ENCODE measurements around the gene RNF38.
"Not testable (repeated sequence)": the region's sequence is repeated elsewhere in the genome, so short reads cannot be mapped to it uniquely, and the experiment has no call there.

RNF38 gene

GRCh38 chr9:36337865-36338264 is 62.2 kb downstream of the RNF38 start:
- Histone ChIP-seq H3K27me3 (ENCODE audit: control insufficient read depth in 1 of 2, insufficient read depth in 2 of 2, low read length in 2 of 2) (no peaks in the 10 kb centered on the region), H3K4me1 (ENCODE audit: control insufficient read depth in 1 of 2, insufficient read depth in 2 of 2, low read length in 2 of 2) (no peaks in the 10 kb centered on the region), H3K9me3 (ENCODE audit: control insufficient read depth in 1 of 2, low read length in 2 of 2) (no peaks in the 10 kb centered on the region), H3K36me3 (ENCODE audit: control insufficient read depth in 1 of 2, insufficient read depth in 2 of 2, low read length in 2 of 2) (peaks cover 30 to 68% of the 10 kb centered on the region in 2 donors), H3K27ac (ENCODE audit: low read depth, low read length) (no peak overlapping the region), H3K4me3 (ENCODE audit: low read depth in 1 of 2, low read length in 2 of 2) (no peak overlapping the region), H3K9ac (ENCODE audit: low read depth in 1 of 2, low read length in 2 of 2) (no peak overlapping the region)

- H3K27me3 ChIP-seq (ENCODE audit: control insufficient read depth in 1 of 2, insufficient read depth in 2 of 2, low read length in 2 of 2) = no peaks in the 10 kb centered on the region
- no peaks in the 10 kb centered on the region for H3K9me3 ChIP-seq (ENCODE audit: control insufficient read depth in 1 of 2, low read length in 2 of 2)
- peaks cover 26 to 61% of the 10 kb centered on the region in 2 donors for H3K36me3 ChIP-seq (ENCODE audit: control insufficient read depth in 1 of 2, insufficient read depth in 2 of 2, low read length in 2 of 2)
- no peak overlapping the region for H3K4me3 ChIP-seq (ENCODE audit: low read depth in 1 of 2, low read length in 2 of 2)
- H3K9ac ChIP-seq (ENCODE audit: low read depth in 1 of 2, low read length in 2 of 2) = no peak overlapping the region
- no peak overlapping the region for H3K27ac ChIP-seq (ENCODE audit: low read depth, low read length)
- no peaks in the 10 kb centered on the region for H3K4me1 ChIP-seq (ENCODE audit: control insufficient read depth in 1 of 2, insufficient read depth in 2 of 2, low read length in 2 of 2)
Measured at GRCh38 chr9:36337002-36337401, 63.1 kb downstream of the RNF38 start.

- no peaks in the 10 kb centered on the region for H3K9me3 ChIP-seq (ENCODE audit: control insufficient read depth in 1 of 2, low read length in 2 of 2)
- no peaks in the 10 kb centered on the region for H3K27me3 ChIP-seq (ENCODE audit: control insufficient read depth in 1 of 2, insufficient read depth in 2 of 2, low read length in 2 of 2)
- no peak overlapping the region for H3K4me3 ChIP-seq (ENCODE audit: low read depth in 1 of 2, low read length in 2 of 2)
- H3K9ac ChIP-seq (ENCODE audit: low read depth in 1 of 2, low read length in 2 of 2) = no peak overlapping the region
- H3K4me1 ChIP-seq (ENCODE audit: control insufficient read depth in 1 of 2, insufficient read depth in 2 of 2, low read length in 2 of 2) = no peaks in the 10 kb centered on the region
- H3K36me3 ChIP-seq (ENCODE audit: control insufficient read depth in 1 of 2, insufficient read depth in 2 of 2, low read length in 2 of 2) = peaks cover 24 to 55% of the 10 kb centered on the region in 2 donors
- no peak overlapping the region for H3K27ac ChIP-seq (ENCODE audit: low read depth, low read length)
Measured at GRCh38 chr9:36336131-36336907, 63.8 kb downstream of the RNF38 start.

GRCh38 chr9:36332006-36332405 is 68.1 kb downstream of the RNF38 start:
- H3K4me3 ChIP-seq (ENCODE audit: low read depth in 1 of 2, low read length in 2 of 2) = no peak overlapping the region
- peaks cover 0 to 13% of the 10 kb centered on the region in 2 donors for H3K36me3 ChIP-seq (ENCODE audit: control insufficient read depth in 1 of 2, insufficient read depth in 2 of 2, low read length in 2 of 2)
- H3K9me3 ChIP-seq (ENCODE audit: control insufficient read depth in 1 of 2, low read length in 2 of 2) = no peaks in the 10 kb centered on the region
- no peaks in the 10 kb centered on the region for H3K27me3 ChIP-seq (ENCODE audit: control insufficient read depth in 1 of 2, insufficient read depth in 2 of 2, low read length in 2 of 2)
- no peak overlapping the region for H3K27ac ChIP-seq (ENCODE audit: low read depth, low read length)
- H3K9ac ChIP-seq (ENCODE audit: low read depth in 1 of 2, low read length in 2 of 2) = no peak overlapping the region
- H3K4me1 ChIP-seq (ENCODE audit: control insufficient read depth in 1 of 2, insufficient read depth in 2 of 2, low read length in 2 of 2) = peaks cover 4 to 7% of the 10 kb centered on the region in 2 donors

GRCh38 chr9:36328798-36329411 is 71.2 kb downstream of the RNF38 start:
- no peak overlapping the region for H3K9ac ChIP-seq (ENCODE audit: low read depth in 1 of 2, low read length in 2 of 2)
- no peak overlapping the region for H3K27ac ChIP-seq (ENCODE audit: low read depth, low read length)
- peaks cover 0 to under 1% of the 10 kb centered on the region in 2 donors for H3K36me3 ChIP-seq (ENCODE audit: control insufficient read depth in 1 of 2, insufficient read depth in 2 of 2, low read length in 2 of 2)
- H3K27me3 ChIP-seq (ENCODE audit: control insufficient read depth in 1 of 2, insufficient read depth in 2 of 2, low read length in 2 of 2) = no peaks in the 10 kb centered on the region
- peaks cover 4 to 7% of the 10 kb centered on the region in 2 donors for H3K4me1 ChIP-seq (ENCODE audit: control insufficient read depth in 1 of 2, insufficient read depth in 2 of 2, low read length in 2 of 2)
- no peak overlapping the region for H3K4me3 ChIP-seq (ENCODE audit: low read depth in 1 of 2, low read length in 2 of 2)
- H3K9me3 ChIP-seq (ENCODE audit: control insufficient read depth in 1 of 2, low read length in 2 of 2) = no peaks in the 10 kb centered on the region

- H3K9me3 ChIP-seq (ENCODE audit: control insufficient read depth in 1 of 2, low read length in 2 of 2) = no peaks in the 10 kb centered on the region
- H3K4me3 ChIP-seq (ENCODE audit: low read depth in 1 of 2, low read length in 2 of 2) = no peak overlapping the region
- peaks cover 7 to 11% of the 10 kb centered on the region in 2 donors for H3K4me1 ChIP-seq (ENCODE audit: control insufficient read depth in 1 of 2, insufficient read depth in 2 of 2, low read length in 2 of 2)
- no peak overlapping the region for H3K27ac ChIP-seq (ENCODE audit: low read depth, low read length)
- no peak overlapping the region for H3K9ac ChIP-seq (ENCODE audit: low read depth in 1 of 2, low read length in 2 of 2)
- no peaks in the 10 kb centered on the region for H3K36me3 ChIP-seq (ENCODE audit: control insufficient read depth in 1 of 2, insufficient read depth in 2 of 2, low read length in 2 of 2)
- H3K27me3 ChIP-seq (ENCODE audit: control insufficient read depth in 1 of 2, insufficient read depth in 2 of 2, low read length in 2 of 2) = no peaks in the 10 kb centered on the region
Measured at GRCh38 chr9:36325081-36325828, 74.8 kb downstream of the RNF38 start.

GRCh38 chr9:36323926-36324325 is 76.1 kb downstream of the RNF38 start:
- Histone ChIP-seq H3K4me1 (ENCODE audit: control insufficient read depth in 1 of 2, insufficient read depth in 2 of 2, low read length in 2 of 2) (peaks cover 19 to 20% of the 10 kb centered on the region in 2 donors), H3K27me3 (ENCODE audit: control insufficient read depth in 1 of 2, insufficient read depth in 2 of 2, low read length in 2 of 2) (no peaks in the 10 kb centered on the region), H3K9me3 (ENCODE audit: control insufficient read depth in 1 of 2, low read length in 2 of 2) (no peaks in the 10 kb centered on the region), H3K27ac (ENCODE audit: low read depth, low read length) (no peak overlapping the region), H3K36me3 (ENCODE audit: control insufficient read depth in 1 of 2, insufficient read depth in 2 of 2, low read length in 2 of 2) (no peaks in the 10 kb centered on the region), H3K4me3 (ENCODE audit: low read depth in 1 of 2, low read length in 2 of 2) (no peak overlapping the region), H3K9ac (ENCODE audit: low read depth in 1 of 2, low read length in 2 of 2) (no peak overlapping the region)

- Histone ChIP-seq H3K36me3 (ENCODE audit: control insufficient read depth in 1 of 2, insufficient read depth in 2 of 2, low read length in 2 of 2) (no peaks in the 10 kb centered on the region), H3K27me3 (ENCODE audit: control insufficient read depth in 1 of 2, insufficient read depth in 2 of 2, low read length in 2 of 2) (no peaks in the 10 kb centered on the region), H3K4me3 (ENCODE audit: low read depth in 1 of 2, low read length in 2 of 2) (no peak overlapping the region), H3K9me3 (ENCODE audit: control insufficient read depth in 1 of 2, low read length in 2 of 2) (no peaks in the 10 kb centered on the region), H3K4me1 (ENCODE audit: control insufficient read depth in 1 of 2, insufficient read depth in 2 of 2, low read length in 2 of 2) (peaks cover 20 to 31% of the 10 kb centered on the region in 2 donors), H3K27ac (ENCODE audit: low read depth, low read length) (no peak overlapping the region), H3K9ac (ENCODE audit: low read depth in 1 of 2, low read length in 2 of 2) (no peak overlapping the region)
Measured at GRCh38 chr9:36322462-36322861, 77.6 kb downstream of the RNF38 start.

GRCh38 chr9:36321903-36322302 is 78.2 kb downstream of the RNF38 start:
- H3K4me3 ChIP-seq (ENCODE audit: low read depth in 1 of 2, low read length in 2 of 2); H3K27ac ChIP-seq (ENCODE audit: low read depth, low read length); H3K36me3 ChIP-seq (ENCODE audit: control insufficient read depth in 1 of 2, insufficient read depth in 2 of 2, low read length in 2 of 2); H3K9ac ChIP-seq (ENCODE audit: low read depth in 1 of 2, low read length in 2 of 2); H3K27me3 ChIP-seq (ENCODE audit: control insufficient read depth in 1 of 2, insufficient read depth in 2 of 2, low read length in 2 of 2); H3K9me3 ChIP-seq (ENCODE audit: control insufficient read depth in 1 of 2, low read length in 2 of 2): not testable (repeated sequence)
- H3K4me1 ChIP-seq (ENCODE audit: control insufficient read depth in 1 of 2, insufficient read depth in 2 of 2, low read length in 2 of 2) = peaks cover 21 to 32% of the 10 kb centered on the region in 2 donors

GRCh38 chr9:36320466-36320865 is 79.6 kb downstream of the RNF38 start:
- H3K9me3 ChIP-seq (ENCODE audit: control insufficient read depth in 1 of 2, low read length in 2 of 2) = no peaks in the 10 kb centered on the region
- no peak overlapping the region for H3K4me3 ChIP-seq (ENCODE audit: low read depth in 1 of 2, low read length in 2 of 2)
- H3K27me3 ChIP-seq (ENCODE audit: control insufficient read depth in 1 of 2, insufficient read depth in 2 of 2, low read length in 2 of 2) = no peaks in the 10 kb centered on the region
- H3K9ac ChIP-seq (ENCODE audit: low read depth in 1 of 2, low read length in 2 of 2) = no peak overlapping the region
- H3K36me3 ChIP-seq (ENCODE audit: control insufficient read depth in 1 of 2, insufficient read depth in 2 of 2, low read length in 2 of 2) = no peaks in the 10 kb centered on the region
- no peak overlapping the region for H3K27ac ChIP-seq (ENCODE audit: low read depth, low read length)
- H3K4me1 ChIP-seq (ENCODE audit: control insufficient read depth in 1 of 2, insufficient read depth in 2 of 2, low read length in 2 of 2) = peaks cover 29 to 37% of the 10 kb centered on the region in 2 donors

All from duodenal mucosa (tissue), 2 donors.